Lower leg skin (tissue), 4 donors: ENCODE results near the gene MIDN. TPM values are rescaled to one million over a fixed set of nuclear protein-coding genes. Genes with fewer than 3 reads are reported as not detected.

Experiments
- DNase-seq, 2 donors: peaks; one replicate each; pipeline ENCODE4 v3.0.0-alpha.2; 2019; ENCODE audit warnings: low spot score in 2 of 2
- H3K4me3 ChIP-seq: fragments of 200-600 bp; sonication (generic); 2 replicates; pipeline ENCODE4 v1.5.1; 2017; ENCODE audit warnings: mild to moderate bottlenecking, low read depth; ENCODE audit not compliant: poor library complexity, severe bottlenecking
- POLR2A ChIP-seq, 2 donors: fragments of 450-650 bp; IDR thresholded peaks; one replicate each; pipeline ENCODE4 v1.6.1; 2016 to 2017; ENCODE audit warnings: antibody characterized with exemption in 2 of 2, mild to moderate bottlenecking in 1 of 2, moderate library complexity in 1 of 2
- WGBS, 2 donors: methylation state at CpG; one replicate each; pipeline ENCODE4 v1.1.5; 2018; 5-methylcytosine and 5-hydroxymethylcytosine counted together
- intact Hi-C: fragments of 100-400 bp; cut with DNase I; formaldehyde crosslinking; loops from one replicate; pipeline ENCODE4 v1.15.0; 2023; ENCODE audit warnings: low total_unique reads
- total RNA-seq, 4 donors: library from RNA; depleted of rRNA; stranded (reverse); fragments of >200 nt; gene quantifications; one replicate each; pipeline ENCODE4 v1.1.0, GENCODE V29; 2016
- TF ChIP-seq, protein P1 (sequence below), 3 donors: fragments of 450-650 bp; IDR thresholded peaks; one replicate each; pipeline ENCODE4 v1.5.1; 2016; ENCODE audit warnings: antibody characterized with exemption in 3 of 3, mild to moderate bottlenecking in 3 of 3, moderate library complexity in 2 of 3

Gene MIDN
- total RNA-seq, 4 donors from 2014 or later, result 59.7 to 119 (median 78.7) TPM

DNA sequence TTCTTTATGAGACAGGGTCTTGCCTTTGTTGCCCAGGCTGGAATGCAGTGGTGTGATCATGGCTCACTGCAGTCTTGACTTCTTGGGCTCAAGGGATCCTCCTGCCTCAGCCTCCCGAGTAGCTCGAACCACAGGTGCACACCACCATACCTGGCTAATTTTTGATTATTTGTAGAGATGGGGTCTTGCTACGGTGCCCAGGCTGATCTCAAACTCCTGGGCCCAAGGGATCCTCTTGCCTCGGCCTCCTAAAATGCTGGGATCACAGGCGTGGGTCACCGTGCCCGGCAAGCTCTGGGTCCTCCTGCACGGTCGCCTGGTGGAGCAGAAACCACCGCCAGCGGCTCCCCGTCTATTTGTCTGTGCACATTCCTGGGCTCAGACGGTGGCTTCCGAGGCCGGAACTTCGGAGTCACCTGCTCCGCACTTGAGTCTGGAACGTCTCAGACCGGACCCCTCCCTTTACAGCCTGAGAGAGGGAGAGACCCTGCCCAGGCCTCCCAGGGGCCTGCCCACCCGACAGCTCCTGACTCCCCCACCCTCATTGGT lies 59.4 kb downstream of the MIDN start:
- DNase-seq, result no peak
- H3K4me3 ChIP-seq, result no peak overlapping the region
- intact Hi-C loops, result no loop called here
- 91 to 95% methylated on average over 20 of the region's 20 CpGs for WGBS, 2 donors
- TF ChIP-seq, protein P1, sequence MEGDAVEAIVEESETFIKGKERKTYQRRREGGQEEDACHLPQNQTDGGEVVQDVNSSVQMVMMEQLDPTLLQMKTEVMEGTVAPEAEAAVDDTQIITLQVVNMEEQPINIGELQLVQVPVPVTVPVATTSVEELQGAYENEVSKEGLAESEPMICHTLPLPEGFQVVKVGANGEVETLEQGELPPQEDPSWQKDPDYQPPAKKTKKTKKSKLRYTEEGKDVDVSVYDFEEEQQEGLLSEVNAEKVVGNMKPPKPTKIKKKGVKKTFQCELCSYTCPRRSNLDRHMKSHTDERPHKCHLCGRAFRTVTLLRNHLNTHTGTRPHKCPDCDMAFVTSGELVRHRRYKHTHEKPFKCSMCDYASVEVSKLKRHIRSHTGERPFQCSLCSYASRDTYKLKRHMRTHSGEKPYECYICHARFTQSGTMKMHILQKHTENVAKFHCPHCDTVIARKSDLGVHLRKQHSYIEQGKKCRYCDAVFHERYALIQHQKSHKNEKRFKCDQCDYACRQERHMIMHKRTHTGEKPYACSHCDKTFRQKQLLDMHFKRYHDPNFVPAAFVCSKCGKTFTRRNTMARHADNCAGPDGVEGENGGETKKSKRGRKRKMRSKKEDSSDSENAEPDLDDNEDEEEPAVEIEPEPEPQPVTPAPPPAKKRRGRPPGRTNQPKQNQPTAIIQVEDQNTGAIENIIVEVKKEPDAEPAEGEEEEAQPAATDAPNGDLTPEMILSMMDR (IDR thresholded peaks at IDR 0.05), result no peak
- no peak for TF ChIP-seq POLR2A (IDR thresholded peaks at IDR 0.05)

DNA sequence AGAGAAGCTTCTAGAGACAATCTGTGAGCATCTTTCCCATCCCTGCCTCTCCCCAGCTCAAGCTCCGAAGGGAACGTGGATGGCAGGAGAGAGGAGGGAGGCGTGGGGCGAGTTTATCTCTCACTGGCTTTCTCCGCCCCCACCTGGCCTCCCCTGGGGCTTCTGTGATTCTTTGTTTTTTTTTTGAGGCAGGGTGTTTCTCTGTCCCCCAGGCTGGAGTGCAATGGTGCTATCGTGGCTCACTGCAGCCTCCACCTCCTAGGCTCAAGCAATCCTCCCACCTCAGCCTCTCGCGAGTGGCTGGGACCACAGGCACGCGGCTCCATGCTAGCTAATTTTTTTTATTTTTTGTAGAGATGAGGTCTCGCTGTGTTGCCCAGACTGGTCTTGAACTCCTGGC lies 60.3 kb downstream of the MIDN start:
- TF ChIP-seq, protein P1 (IDR thresholded peaks at IDR 0.05), result no peak
- TF ChIP-seq POLR2A (IDR thresholded peaks at IDR 0.05), result no peak
- WGBS, 2 donors, result 60 to 62% methylated on average over 11 of the region's 11 CpGs
- intact Hi-C loops, result no loop called here
- no peak for DNase-seq
- no peak overlapping the region for H3K4me3 ChIP-seq

Other genes with a start within 250 kb of the MIDN start
- not detected for gene GRIN3B, start 248.2 kb upstream of the MIDN start, total RNA-seq
- gene TMEM259, start 227.5 kb upstream of the MIDN start, total RNA-seq, result 100 to 1,000 TPM; 180 to 299 (median 226) TPM
- not detected for gene RNU6-2, start 227.1 kb upstream of the MIDN start, total RNA-seq
- 10 to 100 TPM; 71.2 to 86.5 (median 79.7) TPM for gene CNN2, start 222.0 kb upstream of the MIDN start, total RNA-seq
- 10 to 100 TPM; 30.3 to 39.8 (median 33.5) TPM for gene ABCA7, start 208.5 kb upstream of the MIDN start, total RNA-seq
- 10 to 100 TPM; 12.4 to 36.0 (median 14.4) TPM for gene ARHGAP45, start 181.4 kb upstream of the MIDN start, total RNA-seq
- gene POLR2E, start 153.2 kb upstream of the MIDN start, total RNA-seq, result 100 to 1,000 TPM in 3 of 4 donors, 10 to 100 TPM in 1; 93.3 to 198 (median 123) TPM
- gene GPX4, start 144.6 kb upstream of the MIDN start, total RNA-seq, result 100 to 1,000 TPM; 375 to 507 (median 469) TPM
- gene SBNO2, start 74.3 kb upstream of the MIDN start, total RNA-seq, result 10 to 100 TPM; 54.8 to 68.6 (median 60.3) TPM
- gene STK11, start 42.8 kb upstream of the MIDN start, total RNA-seq, result 100 to 1,000 TPM in 1 of 4 donors, 10 to 100 TPM in 3; 74.0 to 106 (median 78.4) TPM
- gene CBARP, start 10.6 kb upstream of the MIDN start, total RNA-seq, result 10 to 100 TPM in 3 of 4 donors, 1 to 10 TPM in 1; 8.1 to 16.7 (median 13.6) TPM
- 100 to 1,000 TPM; 121 to 198 (median 146) TPM for gene ATP5F1D, start 6.8 kb upstream of the MIDN start, total RNA-seq
- gene CIRBP, start 20.7 kb downstream of the MIDN start, total RNA-seq, result 100 to 1,000 TPM; 496 to 546 (median 545) TPM
- 10 to 100 TPM; 66.3 to 74.1 (median 68.8) TPM for gene FAM174C, start 26.9 kb downstream of the MIDN start, total RNA-seq
- not detected for gene EFNA2, start 37.3 kb downstream of the MIDN start, total RNA-seq
- gene NDUFS7, start 135.3 kb downstream of the MIDN start, total RNA-seq, result 100 to 1,000 TPM; 108 to 217 (median 128) TPM
- gene GAMT, start 153.0 kb downstream of the MIDN start, total RNA-seq, result 10 to 100 TPM; 33.8 to 72.0 (median 46.0) TPM
- 10 to 100 TPM; 28.6 to 60.5 (median 48.2) TPM for gene DAZAP1, start 159.0 kb downstream of the MIDN start, total RNA-seq
- gene RPS15, start 189.8 kb downstream of the MIDN start, total RNA-seq, result 1,000 to 10,000 TPM; 2,226 to 7,190 (median 4,396) TPM
- gene APC2, start 201.5 kb downstream of the MIDN start, total RNA-seq, result 1 to 10 TPM in 1 of 4 donors, under 1 TPM in 2, not detected in 1; 0.11 to 1.1 (median 0.23) TPM
- 10 to 100 TPM; 34.3 to 49.6 (median 45.7) TPM for gene C19orf25, start 230.6 kb downstream of the MIDN start, total RNA-seq
- gene PCSK4, start 241.8 kb downstream of the MIDN start, total RNA-seq, result 1 to 10 TPM; 1.2 to 6.5 (median 2.9) TPM
- gene REEP6, start 242.6 kb downstream of the MIDN start, total RNA-seq, result 1 to 10 TPM; 6.3 to 8.8 (median 6.6) TPM